GM18867 (cell line): ENCODE data around the gene METTL15.
"Not testable (repeated sequence)": the region's sequence is repeated elsewhere in the genome, so short reads cannot be mapped to it uniquely, and the experiment has no call there.

Experiments
- ATAC-seq: cut with Tn5 transposase; IDR thresholded peaks from one replicate; pipeline ENCODE4 v1.9.1; 2021; ENCODE audit warnings: mild to moderate bottlenecking, moderate library complexity; ENCODE audit not compliant: unreplicated experiment

Gene METTL15

DNA sequence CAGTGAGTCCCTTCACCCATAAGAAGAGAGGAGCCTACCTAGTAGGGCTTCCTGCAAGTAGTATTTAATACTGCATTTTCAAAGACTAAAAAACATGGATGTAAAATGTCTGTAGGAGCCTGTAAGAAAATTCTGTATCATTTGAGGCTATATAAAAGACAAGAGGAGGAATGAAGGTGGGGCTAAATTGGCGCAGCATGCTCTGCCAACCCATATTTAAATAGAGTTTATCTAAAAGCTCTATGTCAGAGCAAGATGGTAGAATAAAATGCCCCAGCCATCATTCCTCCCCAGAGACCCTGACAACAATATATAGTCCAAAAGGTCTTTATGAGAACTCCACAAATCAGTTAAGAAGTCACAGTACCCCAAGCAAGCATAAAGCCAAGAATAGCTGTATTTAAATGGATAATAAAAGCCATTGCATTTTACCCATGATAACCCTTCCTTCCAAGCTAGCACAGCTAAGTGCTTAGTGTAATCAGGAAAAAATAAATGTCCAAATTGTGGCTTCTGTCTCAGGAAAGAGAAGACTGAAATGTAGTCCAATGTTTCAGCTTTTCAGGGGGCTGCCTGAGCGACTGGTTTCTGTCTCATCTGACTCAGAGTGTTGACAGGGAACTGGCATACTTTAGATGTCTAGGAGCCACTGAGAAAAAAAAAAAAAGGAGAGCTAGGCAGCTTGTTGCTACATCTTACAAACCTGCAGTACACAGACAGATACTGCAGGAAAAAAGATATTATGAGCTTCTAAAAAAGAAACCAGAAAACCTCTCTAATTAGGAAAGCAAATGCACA is 258.6 kb downstream of the METTL15 start:
- no peak for ATAC-seq

DNA sequence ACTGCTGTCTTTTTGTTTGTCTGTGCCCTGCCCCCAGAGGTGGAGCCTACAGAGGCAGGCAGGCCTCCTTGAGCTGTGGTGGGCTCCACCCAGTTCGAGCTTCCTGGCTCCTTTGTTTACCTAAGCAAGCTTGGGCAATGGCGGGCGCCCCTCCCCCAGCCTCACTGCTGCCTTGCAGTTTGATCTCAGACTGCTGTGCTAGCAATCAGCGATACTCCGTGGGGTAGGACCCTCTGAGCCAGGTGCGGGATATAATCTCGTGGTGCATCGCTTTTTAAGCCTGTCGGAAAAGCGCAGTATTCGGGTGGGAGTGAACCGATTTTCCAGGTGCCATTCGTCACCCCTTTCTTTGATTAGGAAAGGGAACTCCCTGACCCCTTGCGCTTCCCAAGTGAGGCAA is 269.9 kb downstream of the METTL15 start:
- ATAC-seq: not testable (repeated sequence)
